GM19468 (cell line): ENCODE results near the gene LYSMD2.

Source experiments
- ATAC-seq: cut with Tn5 transposase; IDR thresholded peaks from one replicate; pipeline ENCODE4 v1.9.1; 2021; ENCODE audit warnings: mild to moderate bottlenecking, moderate library complexity, moderate number of reproducible peaks; ENCODE audit not compliant: unreplicated experiment; ENCODE audit errors: extremely low read depth

Gene LYSMD2

GRCh38 chr15:51721199-51721960 is 16.1 kb downstream of the LYSMD2 start:
- no peak for ATAC-seq

DNA sequence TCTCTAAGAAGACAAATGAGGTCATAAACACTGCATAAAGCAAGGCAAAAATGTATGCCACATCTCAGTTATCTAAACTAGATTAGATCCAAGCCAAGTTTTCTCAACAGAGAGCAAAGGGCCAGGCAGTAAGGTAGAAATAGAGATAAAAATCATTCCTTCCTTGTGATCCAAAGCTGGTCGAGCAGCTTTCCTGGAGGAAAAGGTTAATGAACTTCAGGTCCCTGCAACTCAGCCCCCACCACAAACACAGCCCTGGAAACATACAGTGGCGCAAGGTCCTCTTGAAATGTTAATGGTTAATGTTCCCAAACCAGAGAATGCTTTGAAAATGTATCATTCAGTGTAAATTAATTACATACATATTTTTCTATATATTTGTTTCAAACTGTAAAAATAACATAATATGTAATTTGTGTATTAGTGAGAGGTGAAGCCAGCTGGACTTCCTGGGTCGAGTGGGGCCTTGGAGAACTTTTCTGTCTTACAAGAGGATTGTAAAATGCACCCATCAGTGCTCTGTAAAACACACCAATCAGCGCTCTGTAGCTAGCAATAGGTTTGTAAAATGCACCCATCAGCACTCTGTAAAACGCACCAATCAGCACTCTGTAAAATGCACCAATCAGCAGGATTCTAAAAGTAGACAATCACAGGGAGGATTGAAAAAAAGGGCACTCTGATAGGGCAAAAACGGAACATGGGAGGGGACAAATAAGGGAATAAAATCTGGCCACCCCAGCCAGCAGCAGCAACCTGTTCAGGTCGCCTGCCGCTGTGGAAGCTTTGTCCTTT is 17.1 kb downstream of the LYSMD2 start:
- ATAC-seq: no peak

- ATAC-seq: no peak
Measured at GRCh38 chr15:51718746-51719145, 18.7 kb downstream of the LYSMD2 start.

DNA sequence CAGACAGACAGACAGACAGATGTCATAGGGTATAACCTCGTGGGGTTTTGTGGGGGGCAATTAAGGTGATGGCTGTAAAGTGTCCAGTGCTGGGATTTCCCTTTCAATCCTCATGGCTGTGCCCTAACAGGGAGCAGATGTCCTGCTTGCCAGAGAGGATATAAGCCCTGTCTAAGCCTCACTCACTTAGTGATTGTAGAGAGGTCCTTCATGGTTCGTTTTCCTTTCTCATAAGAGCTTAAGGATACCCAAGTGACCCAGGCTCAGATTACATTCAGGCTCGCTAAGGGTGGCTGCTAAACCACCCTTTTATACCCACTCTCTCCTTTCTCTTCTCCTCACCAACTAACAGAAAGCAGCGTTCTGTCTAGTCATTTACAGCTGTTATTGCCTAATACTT is 19.2 kb downstream of the LYSMD2 start:
- ATAC-seq: no peak

- no peak for ATAC-seq
Measured at GRCh38 chr15:51714911-51715310, 22.5 kb downstream of the LYSMD2 start.

- no peak for ATAC-seq
Measured at GRCh38 chr15:51714162-51714561, 23.3 kb downstream of the LYSMD2 start.

- no peak for ATAC-seq
Measured at GRCh38 chr15:51709031-51709430, 28.4 kb downstream of the LYSMD2 start.

GRCh38 chr15:51708013-51708412 is 29.4 kb downstream of the LYSMD2 start:
- ATAC-seq: no peak

- no peak for ATAC-seq
Measured at GRCh38 chr15:51706926-51707608, 30.4 kb downstream of the LYSMD2 start.

DNA sequence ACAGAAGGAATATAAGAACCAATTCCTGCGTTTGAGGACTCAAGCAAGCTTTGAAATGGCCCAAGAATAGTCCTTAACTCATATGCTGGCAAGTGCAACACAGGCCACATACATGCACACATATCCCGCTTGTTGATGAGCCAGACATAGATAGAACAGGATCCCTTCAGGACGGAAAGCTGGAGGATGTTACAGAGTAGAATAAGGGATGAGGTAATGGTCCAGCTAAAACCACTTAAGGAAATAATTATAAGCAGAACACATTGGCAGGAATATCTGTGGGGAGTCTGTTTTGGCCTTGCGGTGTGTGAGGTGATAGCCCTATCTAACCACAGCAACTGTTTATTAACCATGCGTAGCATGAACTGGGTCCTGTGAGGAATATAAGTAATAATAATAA is 31.2 kb downstream of the LYSMD2 start:
- no peak for ATAC-seq

- ATAC-seq: no peak
Measured at GRCh38 chr15:51702710-51703109, 34.7 kb downstream of the LYSMD2 start.

- no peak for ATAC-seq
Measured at GRCh38 chr15:51699373-51699772, 38.1 kb downstream of the LYSMD2 start.

DNA sequence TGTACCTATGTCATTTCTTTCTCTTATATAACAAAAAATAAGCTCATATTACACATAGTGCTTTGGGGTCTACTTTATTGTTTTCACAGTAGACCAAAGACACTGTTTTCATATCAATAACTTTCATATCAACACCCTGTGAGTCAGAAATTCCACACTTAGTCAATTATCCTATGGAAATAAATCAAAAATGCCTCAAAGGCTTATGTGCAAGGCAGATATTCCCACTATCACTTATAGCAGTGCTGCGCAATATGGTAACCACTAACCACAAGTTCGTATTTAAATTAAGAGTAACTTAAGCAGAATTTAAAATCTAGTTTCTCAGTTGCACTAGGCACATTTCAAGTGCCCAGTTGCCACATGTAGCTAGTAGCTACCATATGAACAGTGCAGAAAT is 40.3 kb downstream of the LYSMD2 start:
- no peak for ATAC-seq

GRCh38 chr15:51696566-51696965 is 40.9 kb downstream of the LYSMD2 start:
- no peak for ATAC-seq

- ATAC-seq: no peak
Measured at GRCh38 chr15:51692154-51692553, 45.3 kb downstream of the LYSMD2 start.

GRCh38 chr15:51688863-51689262 is 48.6 kb downstream of the LYSMD2 start:
- ATAC-seq: no peak

DNA sequence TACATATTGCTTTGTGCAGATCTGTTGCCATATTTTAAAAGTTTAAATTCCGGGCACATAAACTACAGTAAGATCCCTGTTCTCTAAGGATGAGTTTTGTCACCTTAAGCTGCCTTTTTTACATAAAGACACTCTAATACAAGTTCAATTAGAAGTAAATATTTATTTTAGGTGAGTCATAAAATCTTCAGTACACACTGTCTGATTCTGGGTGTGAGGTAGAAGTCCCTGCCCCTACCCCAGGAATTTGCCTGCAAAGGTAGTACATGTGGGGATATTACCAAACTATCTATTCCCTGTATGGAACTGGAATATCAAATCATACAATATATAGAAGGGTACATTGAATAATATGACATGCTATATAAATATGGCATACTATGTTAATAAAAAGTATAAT is 49.9 kb downstream of the LYSMD2 start:
- no peak for ATAC-seq

GRCh38 chr15:51681303-51681963 is 56.0 kb downstream of the LYSMD2 start, which contains the start of gene SCG3:
Gene SCG3 (plus strand): TSS chr15:51681503. CDS start chr15:51681756, 253 bp downstream.
- ATAC-seq: no peak

DNA sequence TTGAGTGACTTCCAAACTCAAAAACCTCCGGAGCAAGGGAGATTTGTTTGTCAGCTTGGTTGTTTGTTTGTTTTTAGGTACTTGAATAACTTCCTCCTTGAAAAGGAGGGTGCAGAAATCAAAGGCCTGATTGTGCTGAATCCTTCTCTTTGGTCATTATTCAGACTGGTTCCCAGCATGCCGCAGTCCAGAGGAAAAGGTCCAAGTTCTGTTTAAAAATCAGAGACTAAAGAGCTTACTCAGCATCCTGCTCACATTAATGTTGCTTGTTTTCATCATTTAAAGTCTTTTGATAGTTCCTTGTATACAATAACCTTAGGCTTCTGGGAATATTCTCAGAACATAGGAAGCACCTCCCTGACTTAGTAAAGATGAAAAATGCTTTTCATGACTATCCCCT is 57.1 kb downstream of the LYSMD2 start:
- no peak for ATAC-seq

GRCh38 chr15:51678096-51678495 is 59.4 kb downstream of the LYSMD2 start:
- ATAC-seq: no peak
